GM04503 (cell line): Measurements from ENCODE around the gene ITPR2.
"Not testable (repeated sequence)": the region's sequence is repeated elsewhere in the genome, so short reads cannot be mapped to it uniquely, and the experiment has no call there.

Experiments
- DNase-seq: peaks from one replicate; pipeline ENCODE4 v3.0.0-alpha.2; 2012; ENCODE audit warnings: low read depth

Gene ITPR2

GRCh38 chr12:26755362-26755761, 77.6 kb downstream of the ITPR2 start:
- DNase-seq: not testable (repeated sequence)

GRCh38 chr12:26754148-26754547, 78.8 kb downstream of the ITPR2 start:
- no peak for DNase-seq

GRCh38 chr12:26751179-26751578, 81.8 kb downstream of the ITPR2 start:
- DNase-seq: no peak

- no peak for DNase-seq
These were observed 82.3 kb downstream of the ITPR2 start for GRCh38 chr12:26750531-26751175.

- no peak for DNase-seq
These were observed 83.2 kb downstream of the ITPR2 start for GRCh38 chr12:26749781-26750180.

GRCh38 chr12:26748741-26749431, 84.1 kb downstream of the ITPR2 start:
- no peak for DNase-seq

GRCh38 chr12:26748412-26748740, 84.6 kb downstream of the ITPR2 start:
- DNase-seq: no peak

- DNase-seq: peak; percentile 38
These were observed 86.8 kb downstream of the ITPR2 start for GRCh38 chr12:26746121-26746714.

- DNase-seq: no peak
These were observed 88.1 kb downstream of the ITPR2 start for GRCh38 chr12:26744697-26745440.

- DNase-seq: no peak
These were observed 88.9 kb downstream of the ITPR2 start for GRCh38 chr12:26744042-26744626.

- DNase-seq: no peak
These were observed 91.3 kb downstream of the ITPR2 start for GRCh38 chr12:26741584-26742227.

- no peak for DNase-seq
These were observed 92.0 kb downstream of the ITPR2 start for GRCh38 chr12:26740991-26741390.

GRCh38 chr12:26740348-26740747, 92.6 kb downstream of the ITPR2 start:
- no peak for DNase-seq

- no peak for DNase-seq
These were observed 95.4 kb downstream of the ITPR2 start for GRCh38 chr12:26737487-26738030.

- DNase-seq: no peak
These were observed 96.2 kb downstream of the ITPR2 start for GRCh38 chr12:26736563-26737486.

GRCh38 chr12:26735249-26735639, 97.8 kb downstream of the ITPR2 start:
- no peak for DNase-seq

GRCh38 chr12:26734510-26735248, 98.3 kb downstream of the ITPR2 start:
- DNase-seq: no peak

GRCh38 chr12:26732005-26732908, 100.7 kb downstream of the ITPR2 start:
- DNase-seq: no peak
